AG04450 (cell line): Measurements from ENCODE around the gene GRAP2. TPM values are rescaled to one million over a fixed set of nuclear protein-coding genes. Genes with fewer than 3 reads are reported as not detected.

Experiments
- CTCF ChIA-PET: fragments of 300-600, 350-600 bp; formaldehyde crosslinking; extraction: SDS; loops from one replicate; lab custom pipeline; 2022; ENCODE audit warnings: antibody characterized with exemption, inconsistent platforms; lab: Charles Lee
- POLR2A ChIA-PET: fragments of 350-600 bp; formaldehyde crosslinking; extraction: SDS; loops from one replicate; lab custom pipeline; 2021; ENCODE audit warnings: antibody characterized with exemption, inconsistent platforms; lab: Yijun Ruan, JAX
- DNase-seq: peaks from one replicate; pipeline ENCODE4 v3.0.0-alpha.2; 2011; ENCODE audit warnings: low read depth, low spot score
- H3K27ac ChIP-seq: one replicate; pipeline ENCODE4 v1.5.1; 2012; ENCODE audit warnings: low read depth, low read length, control low read depth
- H3K27me3 ChIP-seq: one replicate; pipeline ENCODE4 v1.6.0; 2012; ENCODE audit warnings: low read length; ENCODE audit not compliant: control insufficient read depth, insufficient read depth
- H3K4me3 ChIP-seq: 2 replicates; pipeline ENCODE4 v1.5.1; 2011; ENCODE audit warnings: mild to moderate bottlenecking, low read depth, low read length, control low read depth
- H3K9me3 ChIP-seq: 2 replicates; pipeline ENCODE4 v1.5.1; 2012; ENCODE audit warnings: low read length; ENCODE audit not compliant: control insufficient read depth, insufficient read depth
- polyA plus RNA-seq: library from polyadenylated mRNA; depleted of rRNA; stranded (reverse); fragments of >200 nt; gene quantifications from 2 replicates; pipeline ENCODE4 v1.2.3, GENCODE V29; 2011
- TF ChIP-seq, protein P1 (sequence below): IDR thresholded peaks from 2 replicates; pipeline ENCODE4 v1.5.1; 2011; ENCODE audit warnings: low read depth, low read length, control low read depth, inconsistent platforms

GRAP2 gene
- polyA plus RNA-seq, 1 experiment, result not detected

DNA sequence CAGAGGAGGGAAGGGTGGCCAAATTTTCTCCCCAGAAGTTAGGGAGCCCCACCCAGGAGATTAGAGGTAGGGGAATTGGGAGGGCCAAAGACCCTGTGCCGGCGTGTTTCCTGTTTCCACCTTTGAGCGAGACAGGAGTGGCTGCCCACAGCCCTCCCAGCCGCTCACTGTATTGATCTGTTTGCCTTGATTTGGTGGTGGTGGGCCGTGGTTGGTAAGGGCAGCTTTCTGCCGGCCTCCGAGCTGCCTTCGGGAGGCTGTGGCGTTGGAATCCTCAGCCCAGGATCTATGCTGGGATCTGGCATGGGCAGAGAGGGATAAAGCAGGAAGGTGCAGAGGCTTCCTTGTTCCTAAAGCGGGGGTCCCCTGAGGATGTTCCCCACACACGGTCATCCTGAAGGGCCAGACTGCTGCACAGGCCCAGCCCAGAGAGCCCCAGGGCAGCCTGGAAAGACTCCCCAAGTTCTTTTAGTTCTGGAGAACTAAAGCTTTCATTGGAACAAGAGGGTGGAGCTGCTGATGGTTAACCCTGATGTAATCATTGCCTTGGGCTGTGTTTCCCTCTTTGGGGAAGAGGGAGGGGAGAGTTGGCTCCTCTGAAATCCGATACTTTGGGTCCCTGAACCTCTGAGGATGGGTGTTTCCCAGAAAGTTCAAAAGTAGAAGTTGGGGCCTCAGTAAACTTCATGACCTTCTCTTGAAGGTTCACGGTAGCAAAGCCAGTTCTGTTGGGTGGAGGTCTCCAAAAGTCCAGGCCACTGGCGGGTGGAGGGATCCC is 101.1 kb downstream of the GRAP2 start:
- ChIA-PET CTCF (no interaction called here), POLR2A (no interaction called here)
- Histone ChIP-seq H3K4me3 (no peak overlapping the region), H3K27me3 (peaks cover 4% of the 10 kb centered on the region), H3K9me3 (no peaks in the 10 kb centered on the region), H3K27ac (no peak overlapping the region)
- no peak for DNase-seq
- TF ChIP-seq, protein P1, sequence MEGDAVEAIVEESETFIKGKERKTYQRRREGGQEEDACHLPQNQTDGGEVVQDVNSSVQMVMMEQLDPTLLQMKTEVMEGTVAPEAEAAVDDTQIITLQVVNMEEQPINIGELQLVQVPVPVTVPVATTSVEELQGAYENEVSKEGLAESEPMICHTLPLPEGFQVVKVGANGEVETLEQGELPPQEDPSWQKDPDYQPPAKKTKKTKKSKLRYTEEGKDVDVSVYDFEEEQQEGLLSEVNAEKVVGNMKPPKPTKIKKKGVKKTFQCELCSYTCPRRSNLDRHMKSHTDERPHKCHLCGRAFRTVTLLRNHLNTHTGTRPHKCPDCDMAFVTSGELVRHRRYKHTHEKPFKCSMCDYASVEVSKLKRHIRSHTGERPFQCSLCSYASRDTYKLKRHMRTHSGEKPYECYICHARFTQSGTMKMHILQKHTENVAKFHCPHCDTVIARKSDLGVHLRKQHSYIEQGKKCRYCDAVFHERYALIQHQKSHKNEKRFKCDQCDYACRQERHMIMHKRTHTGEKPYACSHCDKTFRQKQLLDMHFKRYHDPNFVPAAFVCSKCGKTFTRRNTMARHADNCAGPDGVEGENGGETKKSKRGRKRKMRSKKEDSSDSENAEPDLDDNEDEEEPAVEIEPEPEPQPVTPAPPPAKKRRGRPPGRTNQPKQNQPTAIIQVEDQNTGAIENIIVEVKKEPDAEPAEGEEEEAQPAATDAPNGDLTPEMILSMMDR, result no peak

DNA sequence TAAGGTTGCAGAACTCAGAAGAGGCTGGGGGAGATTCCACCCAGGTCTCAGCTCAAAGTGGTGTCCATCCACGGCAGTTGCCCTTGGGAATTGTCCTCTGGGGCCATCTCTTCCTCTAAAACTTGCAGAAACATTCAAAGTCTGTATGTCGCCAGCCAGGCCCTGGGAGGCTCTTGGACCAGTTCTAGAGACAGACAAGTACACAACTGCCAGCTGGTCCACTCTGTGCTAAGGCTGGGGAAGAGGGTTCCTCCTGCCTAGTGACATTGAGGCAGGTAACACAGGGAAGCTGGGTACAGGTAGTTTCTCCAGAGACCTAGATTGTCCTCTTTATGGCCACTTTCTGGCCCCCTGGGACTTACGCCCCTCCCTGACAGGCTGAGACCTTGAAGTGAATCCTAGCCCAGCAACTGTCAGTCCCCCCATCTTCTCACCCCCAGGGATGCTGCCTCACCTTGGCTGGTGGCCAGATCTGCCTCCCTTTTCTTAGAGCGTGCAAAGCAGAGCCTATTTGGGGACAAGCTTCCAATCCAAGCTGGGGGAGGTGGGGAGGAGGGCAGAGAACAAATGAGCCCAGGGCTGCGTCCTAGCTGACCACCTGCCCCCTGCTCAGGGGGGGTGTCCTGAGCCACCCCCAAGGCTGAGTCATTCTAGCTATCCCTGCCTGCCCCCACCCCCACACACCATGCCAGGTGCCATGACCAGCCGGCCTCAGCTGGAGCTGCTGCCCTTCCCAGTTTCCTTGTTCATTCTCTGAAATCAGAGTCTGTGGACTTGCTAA is 102.2 kb downstream of the GRAP2 start:
- TF ChIP-seq, protein P1, result no peak
- ChIA-PET CTCF (no interaction called here), POLR2A (no interaction called here)
- Histone ChIP-seq H3K9me3 (no peaks in the 10 kb centered on the region), H3K4me3 (no peak overlapping the region), H3K27me3 (peaks cover 5% of the 10 kb centered on the region), H3K27ac (no peak overlapping the region)
- DNase-seq, result no peak

DNA sequence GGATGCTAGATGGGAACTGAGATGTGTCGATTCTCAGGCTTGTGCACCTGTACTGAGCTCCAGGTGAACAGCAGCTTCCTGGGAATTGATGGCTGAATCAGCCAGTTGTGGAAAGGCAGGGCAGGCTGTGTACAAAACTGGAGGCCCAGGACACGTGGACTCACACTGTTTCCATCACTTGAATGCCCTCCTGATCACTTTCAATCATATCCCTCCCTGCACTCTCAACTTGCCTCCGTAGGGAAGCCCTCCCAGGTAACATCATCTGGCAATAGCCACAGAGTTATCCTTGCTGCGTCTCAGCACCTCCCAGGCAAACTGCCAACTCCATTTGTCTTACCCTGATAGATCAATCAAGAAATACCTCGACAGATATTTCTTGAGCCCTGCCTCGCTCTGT is 104.0 kb downstream of the GRAP2 start:
- Histone ChIP-seq H3K27me3 (peaks cover 9% of the 10 kb centered on the region), H3K9me3 (no peaks in the 10 kb centered on the region), H3K4me3 (no peak overlapping the region), H3K27ac (peak overlapping the region; percentile 11)
- CTCF ChIA-PET, result interaction anchor here (0.8 kb wide), 1 partner anchor 20 kb away, joined by 3 read pairs; no protein-coding TSS in a partner anchor
- DNase-seq, result no peak
- POLR2A ChIA-PET, result no interaction called here
- TF ChIP-seq, protein P1, result no peak

DNA sequence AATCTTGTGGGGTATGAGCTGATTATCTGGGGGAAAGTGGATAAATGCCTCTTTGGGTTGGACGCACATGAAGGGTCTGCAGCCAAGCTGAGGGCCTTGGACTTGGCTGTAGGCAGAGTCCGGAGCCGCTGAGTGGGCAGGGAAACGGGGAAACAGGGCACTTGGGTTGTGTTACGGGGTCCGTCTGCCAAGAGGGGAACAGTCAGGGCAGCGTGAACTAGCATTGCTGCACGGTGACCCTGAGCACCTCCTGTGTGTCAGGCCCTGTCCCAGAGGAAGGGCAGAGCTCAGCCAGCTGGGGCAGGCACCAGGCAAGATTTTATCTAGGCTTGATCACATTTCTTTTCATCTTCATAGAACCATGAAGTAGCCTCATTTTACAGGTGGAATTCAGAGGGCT is 105.8 kb downstream of the GRAP2 start:
- no peak overlapping the region for H3K27ac ChIP-seq
- ChIA-PET POLR2A (no interaction called here), CTCF (no interaction called here)
- H3K4me3 ChIP-seq, result no peak overlapping the region
- no peak for DNase-seq
- TF ChIP-seq, protein P1, result no peak
- peaks cover 22% of the 10 kb centered on the region for H3K27me3 ChIP-seq
- no peaks in the 10 kb centered on the region for H3K9me3 ChIP-seq
